Body of pancreas (tissue), 4 donors: ENCODE measurements around the gene CPA2. TPM values are rescaled to one million over a fixed set of nuclear protein-coding genes. Genes with fewer than 3 reads are reported as not detected.
"Not testable (repeated sequence)": the region's sequence is repeated elsewhere in the genome, so short reads cannot be mapped to it uniquely, and the experiment has no call there.

Experiments
- ATAC-seq: fragments of 150-250 bp; one replicate; pipeline ENCODE4 v1.9.1; 2016
- DNase-seq, 4 donors: peaks; one replicate each; pipeline ENCODE4 v3.0.0-alpha.2; 2019
- H3K27ac ChIP-seq, 4 donors: fragments of 200-600 bp; sonication (generic); 1 replicate in 3 of 4; 2 replicates in 1 of 4; pipeline versions ENCODE4 v1.5.1 to v1.6.1; 2016 to 2019; ENCODE audit warnings: mild to moderate bottlenecking in 1 of 4, mixed read lengths in 1 of 4, moderate library complexity in 1 of 4
- H3K27me3 ChIP-seq, 2 donors: fragments of 200-600 bp; sonication (generic); one replicate each; pipeline ENCODE4 v1.6.0; 2016; ENCODE audit warnings: mild to moderate bottlenecking in 1 of 2
- H3K36me3 ChIP-seq, 2 donors: fragments of 200-600 bp; sonication (generic); replicated peaks in 1 of 2; 2 replicates each; pipeline ENCODE4 v1.5.1; 2016; ENCODE audit warnings: low read depth in 2 of 2; ENCODE audit not compliant: insufficient read depth in 1 of 2
- H3K4me1 ChIP-seq: fragments of 200-600 bp; sonication (generic); one replicate; pipeline ENCODE4 v1.6.0; 2016
- H3K4me3 ChIP-seq, 2 donors: fragments of 200-600 bp; sonication (generic); 1 replicate in 1 of 2; 2 replicates in 1 of 2; pipeline ENCODE4 v1.5.1; 2016 to 2019
- H3K9me3 ChIP-seq, 3 donors: fragments of 200-600 bp; sonication (generic); 1 replicate in 2 of 3; 2 replicates in 1 of 3; pipeline ENCODE4 v1.5.1; 2016
- CTCF ChIP-seq, 7 experiments: fragments of 450-650 bp in 4 of 7; fragments of 200-600 bp in 3 of 7; sonication (generic) in 3 of 7; IDR thresholded peaks; one replicate each; pipeline ENCODE4 v1.5.1; 2016 to 2019; ENCODE audit warnings: antibody characterized with exemption in 7 of 7
- POLR2A ChIP-seq, 3 donors: fragments of 450-650 bp; IDR thresholded peaks; one replicate each; pipeline ENCODE4 v1.6.1; 2016; ENCODE audit warnings: antibody characterized with exemption in 3 of 3, mild to moderate bottlenecking in 2 of 3
- WGBS, 2 donors: methylation state at CpG; one replicate each; pipeline ENCODE4 v1.1.5; 2017; 5-methylcytosine and 5-hydroxymethylcytosine counted together
- intact Hi-C: fragments of 100-400 bp; cut with DNase I; formaldehyde crosslinking; loops from one replicate; pipeline ENCODE4 v1.15.1; 2023
- total RNA-seq, 2 donors: library from RNA; depleted of rRNA; stranded (reverse); fragments of >200 nt; gene quantifications; one replicate each; pipeline ENCODE4 v1.1.0, GENCODE V29; 2016

Gene CPA2
- total RNA-seq, 2 donors from 2014 or later, result 4,161 to 4,381 TPM

- no peak for TF ChIP-seq CTCF (IDR thresholded peaks at IDR 0.05)
- TF ChIP-seq POLR2A (IDR thresholded peaks at IDR 0.05), result no peak
- DNase-seq, result no peak
- Histone ChIP-seq H3K27ac (no peak overlapping the region), H3K4me1 (peaks cover 6% of the 10 kb centered on the region), H3K9me3 (no peaks in the 10 kb centered on the region), H3K27me3 (no peaks in the 10 kb centered on the region), H3K4me3 (no peak overlapping the region), H3K36me3 (no peaks in the 10 kb centered on the region)
- no peak for ATAC-seq
- 88 to 91% methylated on average over 7 of the region's 7 CpGs for WGBS, 2 donors
- intact Hi-C loops, result no loop called here
These were observed 37.7 kb upstream of the CPA2 start for GRCh38 chr7:130228840-130229502.

- WGBS, 2 donors, result 88 to 91% methylated on average over 4 to 25 of the region's 28 CpGs
- H3K36me3 ChIP-seq, H3K4me3 ChIP-seq, H3K4me1 ChIP-seq, H3K9me3 ChIP-seq, ATAC-seq, intact Hi-C loops, H3K27me3 ChIP-seq, DNase-seq, H3K27ac ChIP-seq: not testable (repeated sequence)
These were observed 36.7 kb upstream of the CPA2 start for GRCh38 chr7:130229981-130230380.

GRCh38 chr7:130231792-130232191 is 34.9 kb upstream of the CPA2 start:
- Histone ChIP-seq H3K36me3 (no peaks in the 10 kb centered on the region), H3K4me1 (peaks cover 9% of the 10 kb centered on the region), H3K4me3 (no peak overlapping the region), H3K27me3 (no peaks in the 10 kb centered on the region), H3K27ac (no peak overlapping the region), H3K9me3 (no peaks in the 10 kb centered on the region)
- DNase-seq (no peak), ATAC-seq (no peak)
- WGBS, 2 donors, result 73 to 78% methylated on average over 6 of the region's 6 CpGs
- intact Hi-C loops, result no loop called here
- no peak for TF ChIP-seq POLR2A (IDR thresholded peaks at IDR 0.05)
- no peak for TF ChIP-seq CTCF (IDR thresholded peaks at IDR 0.05)

GRCh38 chr7:130232209-130232608 is 34.5 kb upstream of the CPA2 start:
- no peaks in the 10 kb centered on the region for H3K36me3 ChIP-seq
- no peak for TF ChIP-seq POLR2A (IDR thresholded peaks at IDR 0.05)
- TF ChIP-seq CTCF (IDR thresholded peaks at IDR 0.05), result no peak
- no peak overlapping the region for H3K27ac ChIP-seq
- 85 to 90% methylated on average over 2 of the region's 2 CpGs for WGBS, 2 donors
- DNase-seq (no peak), ATAC-seq (no peak)
- H3K27me3 ChIP-seq, result no peaks in the 10 kb centered on the region
- peaks cover 9% of the 10 kb centered on the region for H3K4me1 ChIP-seq
- intact Hi-C loops, result no loop called here
- no peaks in the 10 kb centered on the region for H3K9me3 ChIP-seq
- no peak overlapping the region for H3K4me3 ChIP-seq

GRCh38 chr7:130234078-130234477 is 32.6 kb upstream of the CPA2 start:
- Histone ChIP-seq H3K4me3 (no peak overlapping the region), H3K27me3 (no peaks in the 10 kb centered on the region), H3K36me3 (no peaks in the 10 kb centered on the region), H3K27ac (no peak overlapping the region), H3K9me3 (no peaks in the 10 kb centered on the region), H3K4me1 (peaks cover 5% of the 10 kb centered on the region)
- intact Hi-C loops, result no loop called here
- WGBS, 2 donors, result 71 to 85% methylated on average over 2 of the region's 2 CpGs
- DNase-seq (no peak), ATAC-seq (no peak)
- TF ChIP-seq POLR2A (IDR thresholded peaks at IDR 0.05) (no peak), CTCF (IDR thresholded peaks at IDR 0.05) (no peak)

- intact Hi-C loops, result not testable (repeated sequence)
These were observed 30.3 kb upstream of the CPA2 start for GRCh38 chr7:130236361-130236760.

More at GRCh38 chr7:130236361-130236760, 30.3 kb upstream of the CPA2 start:
- H3K9me3 ChIP-seq, DNase-seq, H3K36me3 ChIP-seq, ATAC-seq, H3K4me3 ChIP-seq, H3K4me1 ChIP-seq, H3K27me3 ChIP-seq, H3K27ac ChIP-seq: not testable (repeated sequence)
- 86 to 93% methylated on average over 4 of the region's 4 CpGs for WGBS, 2 donors
